Urinary bladder (tissue), 4 donors: ENCODE results near the gene SUMF1. TPM values are rescaled to one million over a fixed set of nuclear protein-coding genes. Genes with fewer than 3 reads are reported as not detected.

Source experiments
- DNase-seq: peaks from one replicate; pipeline ENCODE4 v3.0.0-alpha.2; 2015; ENCODE audit errors: extremely low spot score
- H3K27ac ChIP-seq: one replicate; pipeline ENCODE4 v1.5.1; 2013; ENCODE audit warnings: low read depth, mild to moderate bottlenecking, moderate library complexity
- H3K36me3 ChIP-seq: one replicate; pipeline ENCODE4 v1.6.1; 2013; ENCODE audit warnings: mild to moderate bottlenecking, moderate library complexity; ENCODE audit not compliant: insufficient read depth
- H3K4me1 ChIP-seq: one replicate; pipeline ENCODE4 v1.6.1; 2013; ENCODE audit warnings: mild to moderate bottlenecking, moderate library complexity; ENCODE audit not compliant: insufficient read depth
- H3K4me3 ChIP-seq: one replicate; pipeline ENCODE4 v1.5.1; 2013; ENCODE audit warnings: low read depth, low read length
- WGBS: extraction: QIAGEN DNeasy Blood & Tissue Kit; methylation state at CpG from one replicate; pipeline ENCODE4 v1.1.7; 2013; 5-methylcytosine and 5-hydroxymethylcytosine counted together
- polyA plus RNA-seq: library from polyadenylated mRNA; stranded (reverse); fragments of 200-250 nt; gene quantifications from one replicate; pipeline ENCODE4 v1.2.3, GENCODE V29; 2013
- total RNA-seq: library from RNA; depleted of rRNA; stranded (reverse); fragments of >200 nt; gene quantifications from one replicate; pipeline ENCODE4 v1.2.3, GENCODE V29; 2014
- donor health status: healthy with polysubstance abuse.
- donor health status: healthy.

Gene SUMF1
- total and polyA plus RNA-seq, 2 donors, result 26.4 to 51.2 TPM

GRCh38 chr3:4356220-4356540 is 110.9 kb downstream of the SUMF1 start:
- Histone ChIP-seq H3K4me3 (no peak overlapping the region), H3K4me1 (peaks cover 2% of the 10 kb centered on the region), H3K36me3 (no peaks in the 10 kb centered on the region), H3K27ac (no peak overlapping the region)
- WGBS, result 84% methylated on average over 6 of the region's 6 CpGs
- DNase-seq, result no peak

DNA sequence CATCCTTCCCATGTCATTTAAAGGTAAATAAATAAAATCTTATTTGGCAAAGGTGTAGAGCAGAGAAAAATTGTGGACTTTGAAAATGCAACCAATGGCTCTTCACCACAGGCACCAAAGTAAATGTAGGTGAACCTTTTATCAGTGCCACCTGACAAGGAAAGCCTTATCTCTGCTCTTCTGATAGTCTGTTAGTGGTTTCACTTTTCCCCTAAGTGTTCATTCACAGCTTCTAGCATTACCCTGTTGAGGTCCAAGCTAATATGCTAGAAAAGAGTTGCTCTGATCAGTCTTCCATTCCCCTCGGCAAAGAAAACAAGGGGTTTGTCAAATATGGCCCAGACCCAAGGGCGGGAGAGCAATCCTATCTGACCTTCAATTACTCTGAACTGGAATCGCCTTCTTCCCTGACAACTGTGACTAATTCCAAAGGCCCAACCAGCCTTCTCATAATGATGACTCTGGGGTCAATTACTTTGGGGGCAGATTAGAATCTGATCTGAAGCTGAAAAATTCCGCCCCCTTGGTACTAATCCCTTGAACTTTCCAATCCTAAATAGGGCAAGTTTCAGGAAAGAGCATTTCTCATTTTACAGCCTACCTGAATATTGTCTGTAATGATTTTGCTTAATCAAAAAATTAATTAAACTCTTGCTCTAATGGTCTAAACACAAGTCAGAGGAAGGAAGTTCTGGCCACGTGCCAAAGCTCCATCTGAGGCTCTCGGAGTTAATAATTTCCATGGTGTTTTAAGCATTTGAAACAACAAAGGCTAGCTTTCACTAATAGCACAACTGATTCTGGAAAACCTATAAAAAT is 111.5 kb downstream of the SUMF1 start:
- peaks cover 2% of the 10 kb centered on the region for H3K4me1 ChIP-seq
- H3K4me3 ChIP-seq, result no peak overlapping the region
- no peak overlapping the region for H3K27ac ChIP-seq
- no peaks in the 10 kb centered on the region for H3K36me3 ChIP-seq
- WGBS, result 55% methylated on average over 6 of the region's 6 CpGs
- DNase-seq, result no peak

DNA sequence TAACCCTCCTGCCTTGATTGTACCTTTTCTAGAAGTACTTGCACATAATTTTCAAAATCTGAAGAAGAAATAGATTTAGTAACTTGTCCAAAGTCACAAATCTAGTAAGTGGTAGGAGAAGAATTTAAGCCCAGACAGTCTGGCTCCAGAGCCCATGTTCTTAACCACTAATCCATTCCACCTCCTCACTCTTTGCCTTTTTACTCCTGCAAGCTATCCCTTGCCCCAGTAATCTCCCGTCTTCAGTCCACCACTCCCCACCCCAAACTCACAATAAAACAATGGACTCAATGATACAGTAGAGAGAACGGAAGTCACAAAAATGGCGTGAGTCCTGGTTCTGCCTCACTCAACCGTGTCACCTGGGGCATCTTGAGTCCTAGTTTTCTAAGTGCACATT is 115.2 kb downstream of the SUMF1 start:
- WGBS, result 83% methylated on average over 4 of the region's 4 CpGs
- peaks cover 2% of the 10 kb centered on the region for H3K4me1 ChIP-seq
- H3K27ac ChIP-seq, result no peak overlapping the region
- H3K4me3 ChIP-seq, result no peak overlapping the region
- H3K36me3 ChIP-seq, result no peaks in the 10 kb centered on the region
- no peak for DNase-seq

DNA sequence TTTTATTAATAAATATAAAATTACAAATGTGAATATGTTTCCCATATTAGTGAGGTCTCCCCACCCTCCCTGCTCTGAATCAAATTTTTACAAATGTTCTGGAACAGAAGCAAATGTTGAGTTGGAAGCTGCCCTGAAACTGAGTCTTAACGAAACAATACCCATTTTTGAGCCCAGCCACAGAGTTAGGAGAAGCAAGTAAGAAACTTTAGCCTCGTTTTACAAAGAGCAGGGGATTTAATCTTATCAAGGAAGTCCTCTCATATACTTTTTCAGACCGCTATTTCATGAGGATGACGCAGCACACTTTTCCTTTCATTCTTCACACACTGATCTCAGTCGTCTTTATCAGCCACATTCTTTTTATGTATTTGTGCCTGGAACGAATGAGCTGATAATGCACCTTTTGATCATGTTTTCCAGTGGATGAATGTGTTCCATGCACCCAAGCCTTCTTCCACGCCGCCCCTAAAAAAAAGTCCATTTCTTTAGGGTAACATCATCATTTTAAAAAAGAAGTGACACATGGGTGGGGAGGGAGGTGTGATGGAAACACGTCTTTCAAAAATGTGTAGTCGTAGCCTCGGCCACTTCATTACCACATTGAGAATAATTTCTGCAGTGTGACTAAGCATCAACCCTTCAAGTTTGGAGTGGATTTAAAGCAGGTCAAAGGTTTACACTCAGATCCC is 115.8 kb downstream of the SUMF1 start:
- H3K36me3 ChIP-seq, result no peaks in the 10 kb centered on the region
- H3K4me1 ChIP-seq, result peaks cover 2% of the 10 kb centered on the region
- WGBS, result 18% methylated on average over 11 of the region's 11 CpGs
- H3K27ac ChIP-seq, result peak overlapping the region; percentile 53
- no peak for DNase-seq
- peak overlapping the region; percentile 40 for H3K4me3 ChIP-seq

DNA sequence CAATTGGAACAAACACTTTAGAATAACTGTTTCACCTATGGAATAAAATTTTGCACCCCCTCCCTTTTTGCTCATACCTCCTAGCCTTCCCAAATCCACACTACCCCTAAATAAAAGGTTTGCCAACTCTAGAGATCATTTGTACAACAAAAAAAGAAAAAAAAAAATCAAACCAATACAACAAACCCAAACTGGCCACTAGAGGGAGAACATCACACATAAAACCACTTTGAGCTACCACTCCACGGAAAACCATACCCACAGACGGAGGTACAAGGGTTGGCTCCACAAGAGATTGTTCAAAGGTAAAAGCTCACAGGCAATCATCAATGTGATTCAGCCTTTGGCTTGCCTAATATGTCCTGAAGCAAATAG is 116.3 kb downstream of the SUMF1 start:
- Histone ChIP-seq H3K27ac (no peak overlapping the region), H3K4me3 (peak overlapping the region; percentile 40), H3K36me3 (no peaks in the 10 kb centered on the region), H3K4me1 (peaks cover 2% of the 10 kb centered on the region)
- DNase-seq, result peak; percentile 63
- WGBS, result 0% methylated on average over 2 of the region's 2 CpGs

DNA sequence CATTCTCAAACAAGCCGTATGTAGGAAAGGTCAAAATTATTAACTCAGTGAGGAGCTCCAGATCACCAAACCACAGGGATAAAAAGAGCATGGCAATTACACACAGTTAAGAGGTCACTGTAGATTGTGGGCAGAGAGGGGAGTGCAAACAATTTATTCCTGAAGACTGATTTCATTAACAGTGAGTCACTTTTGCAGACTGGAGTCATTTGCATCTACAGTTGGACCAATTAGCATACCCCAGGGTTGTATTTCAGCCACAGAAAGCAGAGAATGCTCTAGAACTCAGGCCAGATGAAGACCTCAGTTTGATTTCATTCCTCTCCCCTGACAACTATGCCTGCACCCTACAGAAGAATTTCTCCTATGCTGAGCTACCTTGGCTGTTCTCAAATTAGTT is 123.8 kb downstream of the SUMF1 start:
- WGBS, result 95% methylated on average over 1 of the region's 1 CpG
- H3K27ac ChIP-seq, result no peak overlapping the region
- no peaks in the 10 kb centered on the region for H3K4me1 ChIP-seq
- H3K4me3 ChIP-seq, result no peak overlapping the region
- no peak for DNase-seq
- H3K36me3 ChIP-seq, result no peaks in the 10 kb centered on the region

DNA sequence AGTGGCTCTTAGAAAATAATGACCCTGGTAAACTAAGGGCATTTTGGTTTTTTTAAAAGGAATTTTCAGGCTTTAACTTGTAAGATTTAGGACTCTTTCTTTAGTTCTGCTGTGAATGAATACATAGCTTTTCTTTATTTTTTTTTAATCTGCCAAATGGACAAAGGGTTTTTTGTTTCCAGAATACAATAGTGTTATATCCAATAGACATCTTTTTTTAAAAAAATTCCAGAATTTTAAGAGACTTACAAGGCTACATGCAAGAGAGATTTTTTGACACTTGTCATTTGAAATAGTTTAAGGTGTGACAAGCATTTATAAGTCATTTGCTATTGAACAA is 125.8 kb downstream of the SUMF1 start:
- Histone ChIP-seq H3K27ac (no peak overlapping the region), H3K36me3 (no peaks in the 10 kb centered on the region), H3K4me1 (no peaks in the 10 kb centered on the region), H3K4me3 (no peak overlapping the region)
- no peak for DNase-seq

DNA sequence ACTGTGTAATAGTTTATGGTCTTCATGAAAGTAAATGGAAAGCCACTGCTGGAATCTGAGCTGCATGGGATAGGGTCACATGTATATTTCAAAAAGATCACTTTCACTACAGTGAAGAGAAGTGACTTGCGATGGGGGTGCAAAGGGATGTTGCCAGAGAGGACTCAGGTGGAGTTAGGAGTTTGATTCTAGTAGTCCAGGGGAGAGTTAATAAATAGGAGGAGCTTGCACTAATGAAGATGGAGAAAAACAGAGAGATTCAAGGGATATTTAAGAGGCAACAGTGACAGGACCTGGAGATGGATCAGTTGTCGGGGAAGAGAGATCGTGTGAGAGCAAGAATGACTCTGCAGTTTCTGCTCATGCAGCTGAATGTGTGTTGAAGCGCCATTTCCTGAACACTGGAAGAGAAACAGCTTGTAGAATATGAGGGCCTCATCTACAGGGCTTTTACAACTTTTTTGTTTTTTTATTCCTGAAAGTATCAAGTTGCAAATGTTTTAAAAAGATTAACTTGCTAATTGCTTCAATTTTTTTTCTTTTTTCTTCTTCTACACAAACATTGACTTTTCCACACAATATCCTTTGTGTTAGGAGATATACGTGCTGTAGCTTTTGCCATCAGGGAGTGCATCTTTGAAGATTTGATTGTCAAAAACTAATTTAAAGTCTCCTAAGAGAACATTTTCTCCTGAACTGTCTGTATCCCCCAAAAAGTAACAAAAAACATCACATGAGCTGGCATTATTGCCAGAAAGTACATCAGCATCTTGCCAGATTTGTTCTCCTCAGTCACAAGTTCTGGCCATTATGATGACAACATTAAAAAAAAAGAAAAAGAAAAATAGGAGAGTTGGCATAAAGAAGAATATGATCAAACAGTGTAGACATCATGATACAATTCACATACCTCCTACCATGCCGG is 126.4 kb downstream of the SUMF1 start:
- 74% methylated on average over 6 of the region's 6 CpGs for whole genome bisulfite sequencing
- no peak for DNase-seq

DNA sequence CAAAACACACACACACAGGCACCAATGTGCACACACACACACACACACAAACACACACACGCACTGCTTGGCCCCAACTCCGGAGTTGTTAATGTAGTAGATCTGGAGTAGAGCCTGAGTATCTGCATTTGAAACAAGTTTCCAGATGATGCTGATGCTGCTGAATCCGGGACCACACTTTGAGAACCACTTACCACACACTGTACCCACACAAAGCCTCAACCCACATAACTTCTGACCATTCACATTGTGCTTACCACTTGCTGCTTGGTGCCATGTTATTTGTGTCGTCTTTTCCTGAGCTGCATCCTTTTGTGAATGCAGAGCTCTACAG is 127.0 kb downstream of the SUMF1 start:
- Histone ChIP-seq H3K27ac (no peak overlapping the region), H3K4me1 (no peaks in the 10 kb centered on the region), H3K4me3 (no peak overlapping the region), H3K36me3 (no peaks in the 10 kb centered on the region)
- no peak for DNase-seq
- WGBS, result 82% methylated on average over 4 of the region's 4 CpGs

More for the DNA sequence above, 126.4 kb downstream of the SUMF1 start:
- H3K4me3 ChIP-seq, result no peak overlapping the region
- no peaks in the 10 kb centered on the region for H3K36me3 ChIP-seq
- H3K27ac ChIP-seq, result no peak overlapping the region
- H3K4me1 ChIP-seq, result no peaks in the 10 kb centered on the region

GRCh38 chr3:4338751-4339150 is 128.3 kb downstream of the SUMF1 start:
- 96% methylated on average over 5 of the region's 5 CpGs for WGBS
- no peak overlapping the region for H3K27ac ChIP-seq

GRCh38 chr3:4336850-4337546 is 130.1 kb downstream of the SUMF1 start:
- WGBS, result 51% methylated on average over 3 of the region's 3 CpGs
- no peak overlapping the region for H3K4me3 ChIP-seq
- no peaks in the 10 kb centered on the region for H3K36me3 ChIP-seq
- no peak for DNase-seq
- H3K4me1 ChIP-seq, result no peaks in the 10 kb centered on the region
- H3K27ac ChIP-seq, result no peak overlapping the region

More at GRCh38 chr3:4338751-4339150, 128.3 kb downstream of the SUMF1 start:
- no peak for DNase-seq
- H3K4me1 ChIP-seq, result no peaks in the 10 kb centered on the region
- H3K36me3 ChIP-seq, result no peaks in the 10 kb centered on the region
- H3K4me3 ChIP-seq, result no peak overlapping the region

DNA sequence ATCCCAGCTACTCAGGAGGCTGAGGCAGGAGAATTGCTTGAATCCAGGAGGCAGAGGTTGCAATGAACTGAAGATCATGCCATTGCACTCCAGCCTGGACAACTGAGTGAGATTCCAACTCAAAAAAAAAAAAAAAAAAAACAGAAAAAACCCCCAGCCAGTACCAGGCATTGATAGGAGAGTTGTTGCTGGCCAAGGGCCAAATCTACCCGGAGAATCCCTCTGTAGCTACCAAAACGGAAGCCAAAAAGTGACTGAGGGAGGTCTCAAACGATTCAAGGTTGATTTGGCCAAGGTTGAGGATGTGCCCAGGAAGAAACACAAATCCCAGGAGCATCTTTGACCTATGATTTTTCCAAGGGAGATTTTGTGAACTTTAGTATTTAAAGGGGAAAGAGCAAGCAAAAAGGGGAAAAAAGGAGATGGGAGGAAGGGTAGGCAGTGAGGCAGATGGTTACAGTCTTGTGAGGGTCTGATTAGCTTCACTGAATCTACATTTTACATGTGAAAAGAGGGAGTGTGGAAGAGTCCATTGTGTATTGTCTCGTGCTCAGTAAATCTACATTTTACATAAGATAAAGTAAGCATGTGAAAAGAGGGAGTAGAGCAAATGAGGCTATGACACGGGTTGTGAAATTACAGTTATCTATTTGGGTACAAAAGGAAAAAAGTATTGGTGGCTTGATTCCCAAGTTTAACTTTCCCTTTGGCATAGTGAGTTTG is 131.1 kb downstream of the SUMF1 start:
- 57% methylated on average over 5 of the region's 5 CpGs for WGBS
- Histone ChIP-seq H3K27ac (no peak overlapping the region), H3K4me1 (no peaks in the 10 kb centered on the region), H3K4me3 (no peak overlapping the region), H3K36me3 (no peaks in the 10 kb centered on the region)
- no peak for DNase-seq

DNA sequence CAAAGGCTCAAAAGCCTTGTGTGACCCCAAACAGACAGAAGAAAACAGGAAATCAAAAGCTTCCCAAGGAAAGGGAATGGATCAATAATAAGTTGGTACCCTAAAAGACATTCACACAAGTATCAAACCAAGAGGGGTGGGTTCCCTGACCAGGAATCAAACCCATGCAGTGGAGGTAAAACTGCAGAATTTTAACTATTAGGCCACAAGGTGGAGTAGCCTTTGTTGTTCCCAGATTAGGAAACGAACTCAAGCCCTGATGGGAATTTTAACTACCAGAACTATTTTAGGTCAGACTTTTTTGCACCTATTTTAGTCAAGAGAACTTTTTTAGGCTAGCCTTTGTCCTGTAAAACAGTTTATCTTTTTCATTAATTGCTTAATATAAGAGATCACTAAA is 132.5 kb downstream of the SUMF1 start:
- DNase-seq, result no peak
- WGBS, result 40% methylated on average over 1 of the region's 1 CpG
- Histone ChIP-seq H3K36me3 (no peaks in the 10 kb centered on the region), H3K4me1 (no peaks in the 10 kb centered on the region), H3K27ac (no peak overlapping the region), H3K4me3 (no peak overlapping the region)
